Activated T-cell treated with anti-CD3 and anti-CD28 coated beads, Interleukin-2, amount 50 U/mL, for 72 hours (primary cell): ENCODE data around the gene LRP8. TPM values are rescaled to one million over a fixed set of nuclear protein-coding genes. Genes with fewer than 3 reads are reported as not detected.

Experiments used
- ATAC-seq, 2 donors: fragments of 150-1000 bp; cut with Tn5 transposase; replicated peaks in 1 of 2; 2 replicates each; pipeline ENCODE4 v1.10.0; 2021; ENCODE audit warnings: moderate library complexity in 2 of 2, mild to moderate bottlenecking in 1 of 2
- DNase-seq, 2 donors: peaks; one replicate each; pipeline ENCODE4 v3.0.0; 2021 to 2022; ENCODE audit warnings: mixed read lengths in 1 of 2
- H3K27ac Mint-ChIP-seq: one replicate; pipeline ENCODE4 v1.8.0; 2022; ENCODE audit warnings: mild to moderate bottlenecking, moderate library complexity, mixed read lengths
- H3K27me3 Mint-ChIP-seq: one replicate; pipeline ENCODE4 v1.8.0; 2022; ENCODE audit warnings: low read depth, mixed read lengths
- H3K36me3 Mint-ChIP-seq, 2 donors: one replicate each; pipeline ENCODE4 v1.8.0; 2022; ENCODE audit warnings: mixed read lengths in 2 of 2, mild to moderate bottlenecking in 1 of 2; ENCODE audit not compliant: insufficient read depth in 2 of 2
- H3K4me1 Mint-ChIP-seq: one replicate; pipeline ENCODE4 v1.8.0; 2022; ENCODE audit warnings: low read depth, mixed read lengths
- H3K4me3 Mint-ChIP-seq, 2 donors: one replicate each; pipeline ENCODE4 v1.8.0; 2022; ENCODE audit warnings: mild to moderate bottlenecking in 2 of 2, mixed read lengths in 2 of 2, moderate library complexity in 2 of 2
- H3K9me3 Mint-ChIP-seq, 2 donors: one replicate each; pipeline ENCODE4 v1.8.0; 2022; ENCODE audit warnings: mixed read lengths in 2 of 2
- total RNA-seq, 2 donors: library from RNA; stranded (reverse); gene quantifications; one replicate each; pipeline ENCODE4 v1.2.3, GENCODE V29; 2022

LRP8 gene
- total RNA-seq, 2 donors from 2014 or later, result 31.4 to 36.5 TPM

DNA sequence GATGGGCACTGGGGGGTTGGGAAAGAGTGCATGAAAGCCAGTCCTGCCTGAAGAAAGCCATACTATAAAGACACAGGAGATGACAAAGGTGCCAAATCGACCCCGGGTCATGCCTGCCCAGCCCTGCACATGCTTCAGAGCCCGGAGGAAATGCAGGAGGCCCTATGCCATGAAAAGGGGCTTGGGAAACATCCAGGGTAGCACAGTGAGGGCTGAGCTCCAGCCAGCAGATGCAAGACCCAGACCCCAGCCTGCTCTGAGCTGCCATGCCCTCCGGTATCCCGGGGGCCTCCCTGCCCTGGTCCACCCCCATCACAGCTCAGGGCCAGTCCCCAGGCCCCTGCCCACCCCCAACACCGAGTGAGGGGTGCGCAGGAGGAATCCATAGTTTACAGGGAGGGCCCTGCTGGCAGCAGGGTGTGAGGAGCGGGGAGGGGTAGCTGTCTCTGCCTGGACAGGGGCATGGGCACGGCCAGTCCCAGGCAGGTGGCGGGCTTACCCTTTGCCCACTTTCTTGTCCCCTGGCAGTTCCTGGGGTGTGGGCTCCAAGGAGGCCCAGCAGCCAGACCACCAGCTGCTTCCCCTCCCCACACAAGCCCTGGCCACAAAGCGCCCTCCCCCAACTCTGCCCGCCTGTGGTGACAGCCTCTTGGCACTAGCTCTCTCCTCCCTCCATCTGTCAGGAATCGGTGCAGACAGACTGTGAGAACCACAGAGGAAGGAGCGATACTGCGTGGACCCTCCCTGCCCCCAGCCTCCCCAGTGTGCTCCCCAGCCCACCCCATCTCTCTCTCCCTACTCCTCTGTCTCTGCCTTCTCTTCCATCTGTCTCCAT, 16.8 kb downstream of the LRP8 start:
- Mint-ChIP-seq H3K4me1 (peaks cover 13% of the 10 kb centered on the region), H3K4me3 (no peak overlapping the region), H3K9me3 (no peaks in the 10 kb centered on the region), H3K27ac (no peak overlapping the region), H3K27me3 (no peaks in the 10 kb centered on the region), H3K36me3 (peaks cover 1 to 8% of the 10 kb centered on the region in 2 donors)
- ATAC-seq (no peak), DNase-seq (no peak)

DNA sequence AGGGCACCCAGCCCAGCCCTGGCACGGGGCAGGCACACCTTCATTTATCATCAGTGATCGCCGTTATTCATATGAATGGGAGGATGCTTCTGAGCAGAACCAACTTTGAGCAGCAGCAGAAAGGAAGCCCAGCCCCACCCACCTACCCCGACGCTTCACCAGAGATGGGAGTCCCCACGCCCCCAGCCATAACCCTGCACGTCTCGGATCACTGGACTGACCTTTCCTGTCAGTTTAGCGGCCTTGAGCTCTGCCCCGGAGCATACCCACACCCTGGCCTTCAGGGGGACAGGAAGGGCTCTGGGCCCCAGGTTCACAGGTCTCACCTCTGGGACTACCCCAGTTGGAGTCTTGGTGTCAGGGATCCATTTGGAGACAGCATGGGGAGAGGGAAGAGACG, 18.1 kb downstream of the LRP8 start:
- H3K4me3 Mint-ChIP-seq, result no peak overlapping the region
- H3K4me1 Mint-ChIP-seq, result peaks cover 15% of the 10 kb centered on the region
- no peak overlapping the region for H3K27ac Mint-ChIP-seq
- no peak for ATAC-seq
- no peaks in the 10 kb centered on the region for H3K27me3 Mint-ChIP-seq
- peaks cover 1 to 6% of the 10 kb centered on the region in 2 donors for H3K36me3 Mint-ChIP-seq
- no peak for DNase-seq
- H3K9me3 Mint-ChIP-seq, result no peaks in the 10 kb centered on the region

DNA sequence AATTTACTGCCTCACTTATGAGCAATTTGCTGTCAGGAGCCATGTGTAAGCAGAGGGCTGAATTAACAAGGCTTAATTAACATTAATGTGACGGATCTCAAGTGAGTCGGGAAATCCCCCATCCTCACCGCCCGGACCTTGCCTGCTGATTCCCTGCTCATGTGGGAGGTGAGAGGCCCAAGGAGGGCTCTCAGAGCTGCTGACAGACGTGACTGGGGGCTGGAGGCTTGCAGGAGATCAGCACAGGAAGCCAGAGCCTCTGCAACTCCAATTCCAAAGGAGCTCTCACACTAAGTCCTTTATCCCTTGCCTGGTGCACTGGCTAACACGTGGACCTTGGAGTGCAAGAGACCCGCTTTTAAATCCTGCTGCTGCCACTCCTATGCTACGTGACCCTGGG, 19.4 kb downstream of the LRP8 start:
- Mint-ChIP-seq H3K4me1 (peaks cover 15% of the 10 kb centered on the region), H3K36me3 (peaks cover 0 to 3% of the 10 kb centered on the region in 2 donors), H3K4me3 (no peak overlapping the region), H3K27ac (no peak overlapping the region), H3K27me3 (no peaks in the 10 kb centered on the region), H3K9me3 (no peaks in the 10 kb centered on the region)
- ATAC-seq (no peak), DNase-seq (no peak)

DNA sequence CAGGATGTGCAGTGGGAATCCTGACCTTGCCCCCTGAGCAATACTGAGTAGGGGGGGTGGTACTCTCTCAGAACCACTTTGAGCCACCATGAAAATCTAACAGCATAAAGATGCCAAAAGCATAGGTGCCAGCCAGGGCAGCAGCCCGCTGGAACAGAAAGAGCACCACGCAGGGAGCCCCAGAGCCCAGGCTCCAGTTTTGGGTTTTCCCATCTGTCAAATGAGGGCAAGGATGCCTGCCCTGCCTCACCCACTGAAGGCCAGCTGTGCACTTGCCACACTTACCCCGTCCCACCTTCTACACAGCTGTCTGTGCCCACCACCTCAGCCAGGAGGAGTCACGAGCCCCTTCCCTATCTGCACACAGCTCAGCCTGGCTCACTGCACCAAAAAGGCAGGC, 20.8 kb downstream of the LRP8 start:
- Mint-ChIP-seq H3K27ac (peak overlapping the region; percentile 17), H3K27me3 (no peaks in the 10 kb centered on the region), H3K36me3 (peaks cover 0 to 3% of the 10 kb centered on the region in 2 donors), H3K4me1 (peaks cover 15% of the 10 kb centered on the region), H3K4me3 (no peak overlapping the region), H3K9me3 (no peaks in the 10 kb centered on the region)
- DNase-seq, result no peak
- no peak for ATAC-seq

- Mint-ChIP-seq H3K27ac (no peak overlapping the region), H3K4me3 (no peak overlapping the region), H3K9me3 (no peaks in the 10 kb centered on the region), H3K27me3 (no peaks in the 10 kb centered on the region), H3K4me1 (peaks cover 12% of the 10 kb centered on the region), H3K36me3 (no peaks in the 10 kb centered on the region)
- DNase-seq (no peak), ATAC-seq (no peak)
These were observed 21.7 kb downstream of the LRP8 start for GRCh38 chr1:53306168-53306567.

DNA sequence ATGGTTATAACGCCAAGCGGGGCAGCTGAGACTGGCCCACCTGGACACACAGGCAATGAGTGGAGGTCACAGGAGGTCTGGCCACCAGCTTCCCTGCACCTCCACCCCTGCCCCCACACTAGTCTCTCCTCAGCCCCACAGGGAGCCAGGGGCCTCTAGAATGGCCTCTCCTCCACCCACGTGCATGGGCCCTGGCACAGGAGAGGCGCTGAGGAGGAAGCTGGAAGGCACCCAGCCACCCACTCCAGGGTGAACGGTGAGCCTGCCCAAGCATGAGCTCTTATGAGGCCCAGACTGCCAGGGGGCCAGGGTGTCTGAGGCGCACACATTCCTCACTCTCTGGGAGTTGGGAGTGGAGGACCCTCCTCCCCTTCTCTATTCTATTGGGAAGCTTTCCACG, 22.2 kb downstream of the LRP8 start:
- Mint-ChIP-seq H3K27me3 (no peaks in the 10 kb centered on the region), H3K27ac (no peak overlapping the region)

GRCh38 chr1:53304527-53304926, 23.3 kb downstream of the LRP8 start:
- Mint-ChIP-seq H3K4me3 (no peak overlapping the region), H3K27me3 (no peaks in the 10 kb centered on the region), H3K4me1 (peaks cover 12% of the 10 kb centered on the region), H3K36me3 (peaks cover 0 to 3% of the 10 kb centered on the region in 2 donors), H3K9me3 (no peaks in the 10 kb centered on the region), H3K27ac (no peak overlapping the region)
- no peak for DNase-seq
- no peak for ATAC-seq

More for the DNA sequence above, 22.2 kb downstream of the LRP8 start:
- no peak overlapping the region for H3K4me3 Mint-ChIP-seq
- no peaks in the 10 kb centered on the region for H3K9me3 Mint-ChIP-seq
- DNase-seq, result no peak
- peaks cover 12% of the 10 kb centered on the region for H3K4me1 Mint-ChIP-seq
- no peak for ATAC-seq
- no peaks in the 10 kb centered on the region for H3K36me3 Mint-ChIP-seq

DNA sequence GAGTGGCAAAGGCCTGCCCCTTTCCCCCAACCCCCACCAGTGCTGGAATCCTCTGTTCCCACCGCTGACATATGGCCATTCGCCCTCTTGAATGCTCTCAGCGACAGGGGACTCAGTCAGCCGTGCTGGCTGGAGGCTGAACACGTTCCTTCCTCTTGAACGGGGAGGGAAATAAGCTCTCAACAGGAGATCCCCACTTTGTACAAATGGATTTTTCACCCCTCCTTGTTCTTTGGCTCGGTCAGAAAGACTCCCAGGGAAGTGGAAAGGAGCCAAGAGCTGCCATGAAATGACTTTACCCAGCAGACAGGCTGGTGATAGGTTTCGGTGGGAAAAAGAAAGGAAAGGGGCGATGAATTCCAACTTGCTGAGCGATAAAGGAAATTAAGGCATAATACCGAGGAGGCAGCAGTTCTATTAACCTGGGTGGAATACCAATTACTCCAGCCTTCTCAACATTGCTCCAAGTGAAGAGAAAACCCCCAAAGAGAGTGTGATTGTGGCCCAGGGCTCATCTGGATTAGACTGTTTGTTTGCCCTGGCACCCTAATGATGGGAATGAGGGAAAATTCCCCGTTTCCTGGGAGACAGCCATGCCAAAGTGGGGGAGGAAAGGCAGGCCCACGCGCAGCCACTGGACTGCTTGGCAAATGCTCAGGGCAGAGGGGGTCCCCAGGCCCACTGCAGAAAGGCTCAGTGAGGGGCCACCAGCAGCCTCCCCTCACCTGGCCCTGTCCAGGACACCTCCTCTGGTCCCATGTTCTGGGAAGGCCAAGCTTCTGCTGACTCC, 23.9 kb downstream of the LRP8 start:
- H3K36me3 Mint-ChIP-seq, result peaks cover 0 to 3% of the 10 kb centered on the region in 2 donors
- no peaks in the 10 kb centered on the region for H3K9me3 Mint-ChIP-seq
- H3K27ac Mint-ChIP-seq, result no peak overlapping the region
- no peaks in the 10 kb centered on the region for H3K27me3 Mint-ChIP-seq
- DNase-seq (no peak), ATAC-seq (no peak)
- H3K4me3 Mint-ChIP-seq, result no peak overlapping the region
- H3K4me1 Mint-ChIP-seq, result peaks cover 12% of the 10 kb centered on the region

DNA sequence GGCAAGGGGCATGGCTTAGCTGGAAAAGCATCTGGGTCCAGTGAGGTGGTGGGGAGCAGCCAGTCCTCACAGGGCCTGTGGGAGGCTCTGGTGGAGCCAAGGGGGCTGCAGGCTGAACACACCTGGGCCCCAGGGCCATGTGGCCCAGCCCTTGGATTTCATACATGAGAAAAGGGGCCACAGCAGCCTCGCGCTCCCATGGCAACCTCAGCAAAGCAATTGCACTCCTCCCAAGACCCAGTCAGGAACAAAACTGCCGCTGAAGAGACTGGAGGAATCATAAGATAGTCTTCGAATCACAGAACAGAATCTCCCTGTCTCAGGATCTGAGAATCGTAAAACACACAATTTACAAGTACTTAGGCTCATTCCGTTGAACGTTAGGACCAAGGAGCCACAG, 24.6 kb downstream of the LRP8 start:
- ATAC-seq (no peak), DNase-seq (no peak)
- no peaks in the 10 kb centered on the region for H3K27me3 Mint-ChIP-seq
- no peak overlapping the region for H3K4me3 Mint-ChIP-seq
- peaks cover 0 to 3% of the 10 kb centered on the region in 2 donors for H3K36me3 Mint-ChIP-seq
- no peaks in the 10 kb centered on the region for H3K9me3 Mint-ChIP-seq
- H3K27ac Mint-ChIP-seq, result no peak overlapping the region
- peaks cover 12% of the 10 kb centered on the region for H3K4me1 Mint-ChIP-seq

DNA sequence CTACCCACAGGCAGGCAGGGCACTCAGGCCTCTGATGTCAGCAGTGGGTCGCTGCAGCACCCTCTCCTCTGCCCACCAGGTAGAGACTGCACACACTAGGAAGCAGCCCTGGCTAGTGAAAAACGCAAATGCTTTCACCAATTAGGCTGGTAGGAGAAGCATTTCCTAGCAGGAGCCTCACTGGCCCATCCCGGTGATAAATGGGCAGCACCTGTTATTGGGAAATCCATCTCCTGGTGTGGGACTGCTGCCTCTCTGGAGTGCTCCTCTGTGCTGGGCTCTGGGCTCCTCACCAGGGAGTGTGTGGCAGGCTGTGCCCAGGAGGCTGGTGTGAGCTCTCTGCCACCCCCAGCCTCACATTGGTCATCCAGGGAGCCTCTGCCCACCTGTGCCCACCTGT, 28.6 kb downstream of the LRP8 start:
- ATAC-seq (no peak), DNase-seq (no peak)
- Mint-ChIP-seq H3K36me3 (peaks cover 0 to 3% of the 10 kb centered on the region in 2 donors), H3K27me3 (no peaks in the 10 kb centered on the region), H3K4me3 (no peak overlapping the region), H3K4me1 (peaks cover 22% of the 10 kb centered on the region), H3K9me3 (no peaks in the 10 kb centered on the region), H3K27ac (no peak overlapping the region)

GRCh38 chr1:53298045-53298637, 29.7 kb downstream of the LRP8 start:
- Mint-ChIP-seq H3K9me3 (no peaks in the 10 kb centered on the region), H3K4me3 (no peak overlapping the region), H3K27ac (no peak overlapping the region), H3K36me3 (peaks cover 0 to 3% of the 10 kb centered on the region in 2 donors), H3K27me3 (no peaks in the 10 kb centered on the region), H3K4me1 (peaks cover 26% of the 10 kb centered on the region)
- no peak for DNase-seq
- ATAC-seq, result no peak

DNA sequence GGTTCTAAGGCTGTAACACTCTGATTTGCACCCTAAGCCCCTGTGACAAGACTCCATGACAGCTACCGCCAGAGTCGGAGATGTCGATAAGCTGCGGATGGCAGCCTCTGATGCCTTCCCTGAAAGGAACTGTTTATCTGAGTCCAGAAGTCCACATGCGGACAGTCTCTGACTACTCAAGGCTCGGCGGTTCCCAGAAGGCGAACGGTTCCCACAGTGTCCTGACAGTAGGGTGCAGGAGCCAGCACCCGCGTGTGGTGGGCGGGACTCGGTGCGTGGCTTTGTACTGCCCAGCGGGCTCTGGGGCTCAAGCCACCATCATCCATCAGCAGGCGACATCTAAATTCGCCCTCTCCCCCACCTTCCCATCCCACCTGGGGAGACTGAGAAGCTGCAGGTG, 30.7 kb downstream of the LRP8 start:
- Mint-ChIP-seq H3K36me3 (peaks cover 0 to 3% of the 10 kb centered on the region in 2 donors), H3K27me3 (no peaks in the 10 kb centered on the region), H3K4me1 (peaks cover 26% of the 10 kb centered on the region), H3K27ac (no peak overlapping the region), H3K9me3 (no peaks in the 10 kb centered on the region), H3K4me3 (no peak overlapping the region)
- ATAC-seq (no peak), DNase-seq (no peak)

GRCh38 chr1:53296117-53296749, 31.6 kb downstream of the LRP8 start:
- no peak overlapping the region for H3K4me3 Mint-ChIP-seq
- no peak overlapping the region for H3K27ac Mint-ChIP-seq
- H3K9me3 Mint-ChIP-seq, result no peaks in the 10 kb centered on the region
- H3K4me1 Mint-ChIP-seq, result peaks cover 26% of the 10 kb centered on the region
- peak; percentile 17 to 21 for ATAC-seq
- H3K36me3 Mint-ChIP-seq, result peaks cover 0 to 3% of the 10 kb centered on the region in 2 donors
- DNase-seq, result no peak
- H3K27me3 Mint-ChIP-seq, result no peaks in the 10 kb centered on the region
